Smooth muscle cell (in vitro differentiated cells): ENCODE data around the gene PRR33. TPM values are rescaled to one million over a fixed set of nuclear protein-coding genes. Genes with fewer than 3 reads are reported as not detected.

Source experiments
- DNase-seq: peaks from one replicate; lab custom pipeline; 2025; ENCODE audit not compliant: unreplicated experiment; lab: John Stamatoyannopoulos, UW
- H2AFZ ChIP-seq: fragments of 200-600 bp; sonication (generic); 2 replicates; pipeline ENCODE4 v1.6.0; 2016; ENCODE audit warnings: antibody characterized with exemption, low read depth, mild to moderate bottlenecking
- H3F3A ChIP-seq: fragments of 200-600 bp; sonication (generic); 2 replicates; pipeline ENCODE4 v1.6.0; 2017; ENCODE audit warnings: antibody characterized with exemption, low read depth
- H3K27ac ChIP-seq: fragments of 200-600 bp; sonication (generic); 2 replicates; pipeline ENCODE4 v1.5.1; 2016; ENCODE audit warnings: low read depth, mild to moderate bottlenecking
- H3K27me3 ChIP-seq: fragments of 200-600 bp; sonication (generic); 2 replicates; pipeline ENCODE4 v1.6.1; 2016; ENCODE audit warnings: low read depth, mild to moderate bottlenecking
- H3K36me3 ChIP-seq: fragments of 200-600 bp; sonication (generic); 2 replicates; pipeline ENCODE4 v1.5.1; 2016; ENCODE audit warnings: low read depth
- H3K4me1 ChIP-seq: fragments of 200-600 bp; sonication (generic); 2 replicates; pipeline ENCODE4 v1.5.1; 2016; ENCODE audit warnings: low read depth
- H3K4me2 ChIP-seq: fragments of 200-600 bp; sonication (generic); 2 replicates; pipeline ENCODE4 v1.6.0; 2016; ENCODE audit warnings: mild to moderate bottlenecking
- H3K4me3 ChIP-seq: fragments of 200-600 bp; sonication (generic); 2 replicates; pipeline ENCODE4 v1.5.1; 2016; ENCODE audit warnings: mild to moderate bottlenecking
- H3K79me2 ChIP-seq: fragments of 200-600 bp; sonication (generic); 2 replicates; pipeline ENCODE4 v1.6.0; 2016; ENCODE audit warnings: low read depth, mild to moderate bottlenecking
- H3K9ac ChIP-seq: fragments of 200-600 bp; sonication (generic); 2 replicates; pipeline ENCODE4 v1.6.0; 2016; ENCODE audit warnings: low read depth
- H3K9me3 ChIP-seq: fragments of 200-600 bp; sonication (generic); replicated peaks from 2 replicates; pipeline ENCODE4 v1.5.1; 2016; ENCODE audit warnings: low read depth
- H4K20me1 ChIP-seq: fragments of 200-600 bp; sonication (generic); 2 replicates; pipeline ENCODE4 v1.6.0; 2016; ENCODE audit warnings: low read depth
- CTCF ChIP-seq: fragments of 200-600 bp; sonication (generic); IDR thresholded peaks from 2 replicates; pipeline ENCODE4 v1.5.1; 2017; ENCODE audit warnings: borderline replicate concordance, mild to moderate bottlenecking, antibody characterized with exemption; ENCODE audit not compliant: insufficient read depth, poor library complexity, severe bottlenecking
- WGBS: methylation state at CpG from one replicate; pipeline ENCODE4 v1.1.7; 2016; ENCODE audit warnings: low lambda C conversion rate; 5-methylcytosine and 5-hydroxymethylcytosine counted together
- polyA plus RNA-seq: library from polyadenylated mRNA; unstranded; fragments of >200 nt; fragmentation: Nextera tagmentation; extraction: Ambion mirVana; gene quantifications from 2 replicates; pipeline ENCODE4 v1.2.1, GENCODE V29; 2016
- total RNA-seq: library from RNA; depleted of rRNA; stranded (reverse); fragments of >200 nt; gene quantifications from 2 replicates; pipeline ENCODE4 v1.2.3, GENCODE V29; 2014

PRR33 gene
- total and polyA plus RNA-seq, 2 experiments from 2014 or later = not detected

- Histone ChIP-seq H2AFZ (no peak overlapping the region), H3K9ac (no peak overlapping the region), H3K4me1 (no peaks in the 10 kb centered on the region), H3K9me3 (no peaks in the 10 kb centered on the region), H3K4me3 (no peak overlapping the region), H3K27me3 (no peaks in the 10 kb centered on the region), H3K4me2 (no peak overlapping the region), H3K36me3 (no peaks in the 10 kb centered on the region), H3K27ac (no peak overlapping the region), H3F3A (no peaks in the 10 kb centered on the region), H3K79me2 (no peaks in the 10 kb centered on the region), H4K20me1 (no peaks in the 10 kb centered on the region)
- DNase-seq = no peak
- WGBS = 92% methylated on average over 8 of the region's 8 CpGs
- no peak for TF ChIP-seq CTCF
These were observed 47.9 kb downstream of the PRR33 start for GRCh38 chr11:1843796-1844195.

GRCh38 chr11:1843098-1843473 lies 48.6 kb downstream of the PRR33 start:
- H3K36me3 ChIP-seq = no peaks in the 10 kb centered on the region
- no peaks in the 10 kb centered on the region for H3K27me3 ChIP-seq
- no peak for DNase-seq
- H3K27ac ChIP-seq = no peak overlapping the region
- H3K4me3 ChIP-seq = no peak overlapping the region
- H3K9me3 ChIP-seq = no peaks in the 10 kb centered on the region
- H3F3A ChIP-seq = no peaks in the 10 kb centered on the region
- no peaks in the 10 kb centered on the region for H3K79me2 ChIP-seq
- H3K4me1 ChIP-seq = peaks cover under 1% of the 10 kb centered on the region
- no peak overlapping the region for H3K4me2 ChIP-seq
- no peak overlapping the region for H3K9ac ChIP-seq
- H4K20me1 ChIP-seq = no peaks in the 10 kb centered on the region
- H2AFZ ChIP-seq = no peak overlapping the region
- 80% methylated on average over 11 of the region's 11 CpGs for WGBS
- TF ChIP-seq CTCF = no peak

- Histone ChIP-seq H3K36me3 (no peaks in the 10 kb centered on the region), H3K4me3 (no peak overlapping the region), H3K4me1 (peaks cover 4% of the 10 kb centered on the region), H3K4me2 (no peak overlapping the region), H2AFZ (no peak overlapping the region), H3K27me3 (no peaks in the 10 kb centered on the region), H3K79me2 (no peaks in the 10 kb centered on the region), H4K20me1 (no peaks in the 10 kb centered on the region), H3K27ac (no peak overlapping the region), H3K9ac (no peak overlapping the region), H3F3A (no peaks in the 10 kb centered on the region), H3K9me3 (no peaks in the 10 kb centered on the region)
- DNase-seq = no peak
- TF ChIP-seq CTCF = no peak
- WGBS = 95% methylated on average over 26 of the region's 29 CpGs
These were observed 49.3 kb downstream of the PRR33 start for GRCh38 chr11:1842149-1843097.
